Panc1 (cell line): Measurements from ENCODE around the gene LCOR.

Experiments
- POLR2AphosphoS5 ChIP-seq: IDR thresholded peaks from 2 replicates; pipeline ENCODE4 v1.6.1; 2012; ENCODE audit warnings: mild to moderate bottlenecking, low read depth, low read length, moderate library complexity
- TF ChIP-seq, protein P1 (sequence below): fragments of 450-650 bp; IDR thresholded peaks from 2 replicates; pipeline ENCODE4 v1.5.1; 2017; ENCODE audit warnings: mild to moderate bottlenecking
- TF ChIP-seq, protein P2 (sequence below), 2 experiments: IDR thresholded peaks; 2 replicates each; pipeline ENCODE4 v1.6.1; 2011 to 2012; ENCODE audit warnings: low read depth in 2 of 2, control low read depth in 1 of 2, low read length in 1 of 2, mild to moderate bottlenecking in 1 of 2, moderate library complexity in 1 of 2; ENCODE audit not compliant: insufficient read depth in 1 of 2

DNA sequence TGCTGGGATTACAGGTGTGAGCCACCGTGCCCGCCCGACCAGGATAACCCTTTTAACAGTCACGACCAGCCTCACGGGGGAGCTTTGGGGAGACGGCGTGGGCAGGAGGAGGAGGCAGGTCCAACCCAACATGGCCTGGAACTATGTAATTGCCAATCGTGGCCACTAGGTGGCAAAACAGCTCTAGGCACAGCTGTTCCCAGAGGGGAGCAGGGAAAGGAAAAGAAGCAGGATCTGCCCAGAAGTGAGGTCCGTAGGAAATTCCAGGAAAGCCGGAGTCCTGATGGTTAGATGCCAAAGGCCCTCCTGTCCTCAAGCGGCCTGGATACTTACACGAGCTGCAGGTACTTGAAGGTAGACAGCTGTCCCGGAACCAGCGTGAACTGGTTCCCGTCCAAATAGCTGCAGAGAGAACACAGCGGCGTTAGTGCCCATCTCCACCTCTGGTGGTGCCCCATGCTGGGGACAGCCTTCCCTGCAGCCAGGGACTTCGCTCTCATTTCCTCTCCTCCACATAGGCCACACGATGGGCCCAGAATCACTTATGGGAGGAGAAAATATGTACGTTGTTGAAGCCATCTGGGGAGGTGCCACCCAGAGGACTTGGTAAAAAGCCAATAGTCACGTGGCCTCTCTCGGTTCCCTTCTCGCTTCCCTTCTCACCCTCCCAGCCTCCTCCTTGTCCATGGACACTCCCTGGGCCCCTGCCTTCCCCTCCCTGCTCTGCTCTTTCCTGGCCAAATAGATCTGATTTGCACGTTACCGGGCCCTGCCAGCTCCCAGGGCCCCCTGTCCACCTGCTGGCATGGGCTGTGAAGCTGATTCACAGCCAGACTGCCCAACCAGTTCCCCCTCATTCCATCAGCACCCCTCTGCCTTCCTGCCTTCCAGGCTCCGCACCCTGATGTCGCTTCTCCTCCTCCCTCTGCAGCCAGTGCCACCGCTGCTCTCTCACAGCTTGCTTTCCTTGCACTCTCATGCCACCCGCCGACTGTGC is 205.6 kb downstream of the LCOR start:
- TF ChIP-seq, protein P1, sequence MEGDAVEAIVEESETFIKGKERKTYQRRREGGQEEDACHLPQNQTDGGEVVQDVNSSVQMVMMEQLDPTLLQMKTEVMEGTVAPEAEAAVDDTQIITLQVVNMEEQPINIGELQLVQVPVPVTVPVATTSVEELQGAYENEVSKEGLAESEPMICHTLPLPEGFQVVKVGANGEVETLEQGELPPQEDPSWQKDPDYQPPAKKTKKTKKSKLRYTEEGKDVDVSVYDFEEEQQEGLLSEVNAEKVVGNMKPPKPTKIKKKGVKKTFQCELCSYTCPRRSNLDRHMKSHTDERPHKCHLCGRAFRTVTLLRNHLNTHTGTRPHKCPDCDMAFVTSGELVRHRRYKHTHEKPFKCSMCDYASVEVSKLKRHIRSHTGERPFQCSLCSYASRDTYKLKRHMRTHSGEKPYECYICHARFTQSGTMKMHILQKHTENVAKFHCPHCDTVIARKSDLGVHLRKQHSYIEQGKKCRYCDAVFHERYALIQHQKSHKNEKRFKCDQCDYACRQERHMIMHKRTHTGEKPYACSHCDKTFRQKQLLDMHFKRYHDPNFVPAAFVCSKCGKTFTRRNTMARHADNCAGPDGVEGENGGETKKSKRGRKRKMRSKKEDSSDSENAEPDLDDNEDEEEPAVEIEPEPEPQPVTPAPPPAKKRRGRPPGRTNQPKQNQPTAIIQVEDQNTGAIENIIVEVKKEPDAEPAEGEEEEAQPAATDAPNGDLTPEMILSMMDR: peak; percentile 98
- TF ChIP-seq, protein P2, sequence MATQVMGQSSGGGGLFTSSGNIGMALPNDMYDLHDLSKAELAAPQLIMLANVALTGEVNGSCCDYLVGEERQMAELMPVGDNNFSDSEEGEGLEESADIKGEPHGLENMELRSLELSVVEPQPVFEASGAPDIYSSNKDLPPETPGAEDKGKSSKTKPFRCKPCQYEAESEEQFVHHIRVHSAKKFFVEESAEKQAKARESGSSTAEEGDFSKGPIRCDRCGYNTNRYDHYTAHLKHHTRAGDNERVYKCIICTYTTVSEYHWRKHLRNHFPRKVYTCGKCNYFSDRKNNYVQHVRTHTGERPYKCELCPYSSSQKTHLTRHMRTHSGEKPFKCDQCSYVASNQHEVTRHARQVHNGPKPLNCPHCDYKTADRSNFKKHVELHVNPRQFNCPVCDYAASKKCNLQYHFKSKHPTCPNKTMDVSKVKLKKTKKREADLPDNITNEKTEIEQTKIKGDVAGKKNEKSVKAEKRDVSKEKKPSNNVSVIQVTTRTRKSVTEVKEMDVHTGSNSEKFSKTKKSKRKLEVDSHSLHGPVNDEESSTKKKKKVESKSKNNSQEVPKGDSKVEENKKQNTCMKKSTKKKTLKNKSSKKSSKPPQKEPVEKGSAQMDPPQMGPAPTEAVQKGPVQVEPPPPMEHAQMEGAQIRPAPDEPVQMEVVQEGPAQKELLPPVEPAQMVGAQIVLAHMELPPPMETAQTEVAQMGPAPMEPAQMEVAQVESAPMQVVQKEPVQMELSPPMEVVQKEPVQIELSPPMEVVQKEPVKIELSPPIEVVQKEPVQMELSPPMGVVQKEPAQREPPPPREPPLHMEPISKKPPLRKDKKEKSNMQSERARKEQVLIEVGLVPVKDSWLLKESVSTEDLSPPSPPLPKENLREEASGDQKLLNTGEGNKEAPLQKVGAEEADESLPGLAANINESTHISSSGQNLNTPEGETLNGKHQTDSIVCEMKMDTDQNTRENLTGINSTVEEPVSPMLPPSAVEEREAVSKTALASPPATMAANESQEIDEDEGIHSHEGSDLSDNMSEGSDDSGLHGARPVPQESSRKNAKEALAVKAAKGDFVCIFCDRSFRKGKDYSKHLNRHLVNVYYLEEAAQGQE (IDR thresholded peaks at IDR 0.05; ENCODE audit: insufficient read depth in 1 of 2, low read depth in 2 of 2, low read length in 1 of 2): no peak
- TF ChIP-seq POLR2AphosphoS5: no peak
